ENCODE data around the gene TM9SF2.

DNA sequence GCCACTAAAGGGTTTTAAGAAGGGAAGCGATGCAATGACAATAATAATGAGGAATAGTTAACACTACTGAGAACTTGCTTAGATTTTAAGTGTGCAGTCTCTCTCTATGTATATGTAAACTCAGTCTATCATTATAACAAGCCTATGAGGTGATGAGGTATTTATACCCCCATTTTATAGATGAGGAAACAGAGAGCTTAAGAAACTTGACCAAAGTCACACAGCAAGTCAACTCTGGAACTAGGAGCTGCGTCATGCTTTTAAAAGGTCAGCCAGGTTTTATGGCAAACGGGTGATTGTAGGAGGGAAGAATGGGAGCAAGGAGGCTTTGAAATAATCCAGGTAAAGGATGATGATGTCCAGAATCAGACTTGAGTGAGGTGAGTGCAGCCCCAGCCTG, 103.4 kb downstream of the TM9SF2 start:
- TF ChIP-seq CTCF (IDR thresholded peaks at IDR 0.05): no peak
- TF ChIP-seq POLR2A (IDR thresholded peaks at IDR 0.05): no peak
